WTC11 (cell line): ENCODE results near the gene SPAG8. TPM values are rescaled to one million over a fixed set of nuclear protein-coding genes. Genes with fewer than 3 reads are reported as not detected.

Experiments used
- ATAC-seq: fragments of 200-7000 bp; cut with Tn5 transposase; 2 replicates; pipeline ENCODE4 v1.10.0; 2021; ENCODE audit warnings: mild to moderate bottlenecking, moderate library complexity
- CTCF ChIA-PET: fragments of 300-600 bp; sonication (Branson Sonifier 250); formaldehyde crosslinking; loops from one replicate; lab custom pipeline; 2021; ENCODE audit warnings: antibody characterized with exemption; lab: Charles Lee
- POLR2A ChIA-PET: fragments of 350-600 bp; sonication (Branson Sonifier 250); formaldehyde crosslinking; loops from one replicate; lab custom pipeline; 2021; ENCODE audit warnings: antibody characterized with exemption; lab: Charles Lee
- DNase-seq: peaks from one replicate; pipeline ENCODE4 v3.0.0; 2021; ENCODE audit warnings: low spot score
- H3K27ac Mint-ChIP-seq: 2 replicates; pipeline ENCODE4 v1.8.0; 2021; ENCODE audit warnings: mixed read lengths
- H3K27me3 Mint-ChIP-seq: 2 replicates; pipeline ENCODE4 v1.8.0; 2021; ENCODE audit warnings: low read depth, mild to moderate bottlenecking, moderate library complexity, mixed read lengths
- H3K36me3 Mint-ChIP-seq: 2 replicates; pipeline ENCODE4 v1.8.0; 2021; ENCODE audit warnings: mixed read lengths
- H3K4me1 Mint-ChIP-seq: 2 replicates; pipeline ENCODE4 v1.8.0; 2022; ENCODE audit warnings: mixed read lengths
- H3K4me3 Mint-ChIP-seq: 2 replicates; pipeline ENCODE4 v1.8.0; 2021; ENCODE audit warnings: mild to moderate bottlenecking, moderate library complexity, mixed read lengths
- H3K9me3 Mint-ChIP-seq: 2 replicates; pipeline ENCODE4 v1.8.0; 2021; ENCODE audit warnings: mixed read lengths
- ATF1 ChIP-seq: sonication (generic); formaldehyde crosslinking; IDR thresholded peaks from 2 replicates; pipeline ENCODE4 v1.8.1; 2023; ENCODE audit warnings: mild to moderate bottlenecking, moderate library complexity, missing genetic modification reagents
- CREM ChIP-seq: sonication (generic); formaldehyde crosslinking; IDR thresholded peaks from 2 replicates; pipeline ENCODE4 v1.8.1; 2022; ENCODE audit warnings: mild to moderate bottlenecking, missing genetic modification reagents, moderate library complexity
- MXD4 ChIP-seq: fragments of 250-450 bp; sonication (Bioruptor Pico); IDR thresholded peaks from 2 replicates; pipeline ENCODE4 v1.8.0; 2021; ENCODE audit warnings: mild to moderate bottlenecking, moderate library complexity, borderline replicate concordance
- NFATC4 ChIP-seq: fragments of 250-450 bp; sonication (Bioruptor Pico); IDR thresholded peaks from 2 replicates; pipeline ENCODE4 v1.9.0; 2021; ENCODE audit warnings: mild to moderate bottlenecking
- NFYB ChIP-seq: sonication (generic); formaldehyde crosslinking; conservative IDR thresholded peaks from 2 replicates; pipeline ENCODE4 v1.8.0; 2022; ENCODE audit warnings: low read depth, missing genetic modification reagents
- SOX15 ChIP-seq: fragments of 250-450 bp; sonication (Bioruptor Pico); IDR thresholded peaks from 2 replicates; pipeline ENCODE4 v1.9.0; 2021; ENCODE audit warnings: mild to moderate bottlenecking
- TP53 ChIP-seq: sonication (generic); formaldehyde crosslinking; IDR thresholded peaks from 2 replicates; pipeline ENCODE4 v1.8.1; 2023; ENCODE audit warnings: mild to moderate bottlenecking, missing genetic modification reagents
- ZBTB21 ChIP-seq: sonication (generic); formaldehyde crosslinking; IDR thresholded peaks from 2 replicates; pipeline ENCODE4 v1.8.1; 2023; ENCODE audit warnings: mild to moderate bottlenecking, missing genetic modification reagents, borderline replicate concordance
- ZNF317 ChIP-seq: sonication (generic); formaldehyde crosslinking; IDR thresholded peaks from 2 replicates; pipeline ENCODE4 v1.8.1; 2023; ENCODE audit warnings: low read depth, mild to moderate bottlenecking, moderate library complexity, missing genetic modification reagents, borderline replicate concordance
- ZNF423 ChIP-seq: fragments of 250-450 bp; sonication (Bioruptor Pico); IDR thresholded peaks from 2 replicates; pipeline ENCODE4 v2.1.2; 2022; ENCODE audit warnings: mild to moderate bottlenecking, moderate library complexity
- total RNA-seq: library from RNA; stranded (reverse); gene quantifications from 3 replicates; pipeline ENCODE4 v1.2.3, GENCODE V29; 2021
- TF ChIP-seq, protein P1 (sequence below): fragments of 250-450 bp; sonication (Bioruptor Pico); IDR thresholded peaks from 2 replicates; pipeline ENCODE4 v1.9.0; 2021; ENCODE audit warnings: mild to moderate bottlenecking, borderline replicate concordance
- TF ChIP-seq, protein P2 (sequence below): fragments of 250-450 bp; sonication (Bioruptor Pico); IDR thresholded peaks from 2 replicates; pipeline ENCODE4 v2.1.2; 2022; ENCODE audit warnings: mild to moderate bottlenecking, moderate library complexity
- TF ChIP-seq, protein P3 (sequence below): sonication (generic); formaldehyde crosslinking; IDR thresholded peaks from 2 replicates; pipeline ENCODE4 v1.8.1; 2023; ENCODE audit warnings: mild to moderate bottlenecking, missing genetic modification reagents, moderate library complexity
- TF ChIP-seq, protein P4 (sequence below): sonication (generic); formaldehyde crosslinking; conservative IDR thresholded peaks from 2 replicates; pipeline ENCODE4 v1.8.1; 2023; ENCODE audit warnings: mild to moderate bottlenecking, low read depth, missing genetic modification reagents, moderate library complexity
- TF ChIP-seq, protein P5 (sequence below): fragments of 250-450 bp; sonication (Bioruptor Pico); IDR thresholded peaks from 2 replicates; pipeline ENCODE4 v1.8.0; 2021; ENCODE audit warnings: mild to moderate bottlenecking
- TF ChIP-seq, protein P6 (sequence below): sonication (generic); formaldehyde crosslinking; IDR thresholded peaks from 2 replicates; pipeline ENCODE4 v1.8.0; 2023; ENCODE audit warnings: missing genetic modification reagents

The SPAG8 gene
- total RNA-seq, 1 experiment from 2014 or later = 0.72 TPM

DNA sequence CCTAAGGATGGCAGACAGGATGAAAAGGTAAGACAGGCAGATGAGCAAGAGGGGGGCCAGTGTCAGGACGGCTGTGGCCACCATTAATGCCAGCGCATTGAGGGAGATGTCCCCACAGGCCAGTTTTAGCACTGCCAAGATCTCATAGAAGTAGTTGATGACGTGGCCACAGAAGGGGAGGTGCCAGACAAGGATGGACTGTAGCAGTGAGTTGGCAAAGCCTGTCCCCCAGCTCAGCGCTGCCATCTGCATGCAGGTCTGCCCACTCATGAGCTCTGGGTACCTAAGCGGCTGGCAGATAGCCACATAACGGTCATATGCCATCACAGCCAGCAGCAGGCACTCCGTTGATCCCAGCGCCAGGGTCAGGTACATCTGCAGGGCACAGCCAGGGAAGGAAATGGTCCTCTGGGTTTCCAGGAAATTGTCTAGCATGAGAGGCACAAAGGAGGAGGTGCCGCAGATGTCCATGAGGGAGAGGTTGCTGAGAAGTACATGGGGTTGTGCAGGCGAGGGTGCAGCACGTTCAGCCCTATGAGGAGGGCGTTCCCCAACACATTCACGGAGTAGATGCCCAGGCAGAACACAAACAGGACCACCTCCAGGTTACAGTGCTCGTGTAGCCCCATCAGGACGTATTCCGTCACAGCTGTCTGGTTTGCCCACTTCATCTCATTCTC lies 47.4 kb upstream of the SPAG8 start (continued):
- TF ChIP-seq, protein P1, sequence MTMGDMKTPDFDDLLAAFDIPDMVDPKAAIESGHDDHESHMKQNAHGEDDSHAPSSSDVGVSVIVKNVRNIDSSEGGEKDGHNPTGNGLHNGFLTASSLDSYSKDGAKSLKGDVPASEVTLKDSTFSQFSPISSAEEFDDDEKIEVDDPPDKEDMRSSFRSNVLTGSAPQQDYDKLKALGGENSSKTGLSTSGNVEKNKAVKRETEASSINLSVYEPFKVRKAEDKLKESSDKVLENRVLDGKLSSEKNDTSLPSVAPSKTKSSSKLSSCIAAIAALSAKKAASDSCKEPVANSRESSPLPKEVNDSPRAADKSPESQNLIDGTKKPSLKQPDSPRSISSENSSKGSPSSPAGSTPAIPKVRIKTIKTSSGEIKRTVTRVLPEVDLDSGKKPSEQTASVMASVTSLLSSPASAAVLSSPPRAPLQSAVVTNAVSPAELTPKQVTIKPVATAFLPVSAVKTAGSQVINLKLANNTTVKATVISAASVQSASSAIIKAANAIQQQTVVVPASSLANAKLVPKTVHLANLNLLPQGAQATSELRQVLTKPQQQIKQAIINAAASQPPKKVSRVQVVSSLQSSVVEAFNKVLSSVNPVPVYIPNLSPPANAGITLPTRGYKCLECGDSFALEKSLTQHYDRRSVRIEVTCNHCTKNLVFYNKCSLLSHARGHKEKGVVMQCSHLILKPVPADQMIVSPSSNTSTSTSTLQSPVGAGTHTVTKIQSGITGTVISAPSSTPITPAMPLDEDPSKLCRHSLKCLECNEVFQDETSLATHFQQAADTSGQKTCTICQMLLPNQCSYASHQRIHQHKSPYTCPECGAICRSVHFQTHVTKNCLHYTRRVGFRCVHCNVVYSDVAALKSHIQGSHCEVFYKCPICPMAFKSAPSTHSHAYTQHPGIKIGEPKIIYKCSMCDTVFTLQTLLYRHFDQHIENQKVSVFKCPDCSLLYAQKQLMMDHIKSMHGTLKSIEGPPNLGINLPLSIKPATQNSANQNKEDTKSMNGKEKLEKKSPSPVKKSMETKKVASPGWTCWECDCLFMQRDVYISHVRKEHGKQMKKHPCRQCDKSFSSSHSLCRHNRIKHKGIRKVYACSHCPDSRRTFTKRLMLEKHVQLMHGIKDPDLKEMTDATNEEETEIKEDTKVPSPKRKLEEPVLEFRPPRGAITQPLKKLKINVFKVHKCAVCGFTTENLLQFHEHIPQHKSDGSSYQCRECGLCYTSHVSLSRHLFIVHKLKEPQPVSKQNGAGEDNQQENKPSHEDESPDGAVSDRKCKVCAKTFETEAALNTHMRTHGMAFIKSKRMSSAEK = no peak
- TF ChIP-seq CREM = no peak
- TF ChIP-seq, protein P2, sequence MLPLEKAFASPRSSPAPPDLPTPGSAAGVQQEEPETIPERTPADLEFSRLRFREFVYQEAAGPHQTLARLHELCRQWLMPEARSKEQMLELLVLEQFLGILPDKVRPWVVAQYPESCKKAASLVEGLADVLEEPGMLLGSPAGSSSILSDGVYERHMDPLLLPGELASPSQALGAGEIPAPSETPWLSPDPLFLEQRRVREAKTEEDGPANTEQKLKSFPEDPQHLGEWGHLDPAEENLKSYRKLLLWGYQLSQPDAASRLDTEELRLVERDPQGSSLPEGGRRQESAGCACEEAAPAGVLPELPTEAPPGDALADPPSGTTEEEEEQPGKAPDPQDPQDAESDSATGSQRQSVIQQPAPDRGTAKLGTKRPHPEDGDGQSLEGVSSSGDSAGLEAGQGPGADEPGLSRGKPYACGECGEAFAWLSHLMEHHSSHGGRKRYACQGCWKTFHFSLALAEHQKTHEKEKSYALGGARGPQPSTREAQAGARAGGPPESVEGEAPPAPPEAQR (CRISPR knock-in tag) = no peak
- TF ChIP-seq SOX15 (CRISPR knock-in tag) = no peak
- TF ChIP-seq, all 79 proteins: peak for 0

DNA sequence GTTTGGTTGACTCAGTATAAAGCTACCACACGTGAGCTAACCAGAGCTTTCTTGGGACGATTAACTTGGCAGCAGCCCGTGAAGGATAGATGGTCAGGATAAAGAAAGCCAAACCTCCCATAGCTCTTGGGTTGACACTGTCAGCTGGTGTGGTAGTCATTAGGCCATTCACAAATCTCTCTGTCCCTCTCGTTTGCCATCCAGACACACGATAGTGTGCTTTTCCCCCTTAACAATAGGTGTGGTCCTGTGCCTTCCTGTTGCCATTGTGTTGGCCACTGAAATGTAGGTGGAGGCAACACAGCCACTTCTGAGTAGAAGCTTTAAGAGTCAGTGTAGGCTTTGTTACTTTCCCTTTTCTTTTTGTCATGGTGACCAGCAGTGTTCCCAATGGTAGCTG lies 46.4 kb upstream of the SPAG8 start:
- Mint-ChIP-seq H3K36me3 (no peaks in the 10 kb centered on the region), H3K4me1 (peaks cover 5% of the 10 kb centered on the region), H3K27ac (no peak overlapping the region), H3K27me3 (peaks cover 23% of the 10 kb centered on the region), H3K9me3 (no peaks in the 10 kb centered on the region), H3K4me3 (no peak overlapping the region)
- ChIA-PET CTCF (interaction anchor here (0.7 to 4.5 kb wide), 4 partner anchors 23 to 242 kb away, joined by 3 to 23 read pairs (median 4); no protein-coding TSS in a partner anchor), POLR2A (no interaction called here)
- no peak for TF ChIP-seq NFYB
- TF ChIP-seq ZNF423 = no peak
- TF ChIP-seq MXD4 = no peak
- no peak for TF ChIP-seq ZBTB21 (CRISPR knock-in tag)
- TF ChIP-seq, protein P3, sequence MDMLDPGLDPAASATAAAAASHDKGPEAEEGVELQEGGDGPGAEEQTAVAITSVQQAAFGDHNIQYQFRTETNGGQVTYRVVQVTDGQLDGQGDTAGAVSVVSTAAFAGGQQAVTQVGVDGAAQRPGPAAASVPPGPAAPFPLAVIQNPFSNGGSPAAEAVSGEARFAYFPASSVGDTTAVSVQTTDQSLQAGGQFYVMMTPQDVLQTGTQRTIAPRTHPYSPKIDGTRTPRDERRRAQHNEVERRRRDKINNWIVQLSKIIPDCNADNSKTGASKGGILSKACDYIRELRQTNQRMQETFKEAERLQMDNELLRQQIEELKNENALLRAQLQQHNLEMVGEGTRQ (CRISPR knock-in tag) = no peak
- TF ChIP-seq ZNF317 (CRISPR knock-in tag) = no peak
- TF ChIP-seq ATF1 (CRISPR knock-in tag) = no peak
- TF ChIP-seq TP53 = no peak
- TF ChIP-seq NFATC4 (CRISPR knock-in tag) = no peak
- no peak for DNase-seq
- no peak for ATAC-seq

DNA sequence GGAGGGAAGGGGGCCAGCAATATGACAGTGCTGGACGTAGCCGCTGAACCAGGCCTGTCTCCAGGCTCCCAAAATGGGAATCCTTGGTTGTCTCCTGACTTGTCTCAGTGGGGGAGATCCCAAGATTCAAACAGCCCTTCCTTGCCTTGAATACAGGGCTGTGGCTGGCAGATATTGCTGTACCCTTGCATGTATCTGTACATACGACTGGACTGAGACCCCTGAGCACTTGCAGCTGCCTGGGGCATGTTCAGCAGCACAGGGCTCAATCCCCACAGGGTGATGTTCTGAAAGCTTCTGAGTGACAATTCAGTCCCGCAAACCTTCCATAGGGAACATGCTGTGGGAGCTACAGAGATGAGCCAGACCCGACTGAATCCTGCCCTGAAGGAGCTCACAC lies 44.8 kb upstream of the SPAG8 start:
- ChIA-PET CTCF (interaction anchor here (2.9 to 4.5 kb wide), 2 partner anchors 22 to 25 kb away, joined by 11 to 23 read pairs; no protein-coding TSS in a partner anchor), POLR2A (no interaction called here)
- no peak overlapping the region for H3K4me3 Mint-ChIP-seq
- DNase-seq (no peak), ATAC-seq (no peak)
- no peak overlapping the region for H3K27ac Mint-ChIP-seq
- TF ChIP-seq, protein P4, sequence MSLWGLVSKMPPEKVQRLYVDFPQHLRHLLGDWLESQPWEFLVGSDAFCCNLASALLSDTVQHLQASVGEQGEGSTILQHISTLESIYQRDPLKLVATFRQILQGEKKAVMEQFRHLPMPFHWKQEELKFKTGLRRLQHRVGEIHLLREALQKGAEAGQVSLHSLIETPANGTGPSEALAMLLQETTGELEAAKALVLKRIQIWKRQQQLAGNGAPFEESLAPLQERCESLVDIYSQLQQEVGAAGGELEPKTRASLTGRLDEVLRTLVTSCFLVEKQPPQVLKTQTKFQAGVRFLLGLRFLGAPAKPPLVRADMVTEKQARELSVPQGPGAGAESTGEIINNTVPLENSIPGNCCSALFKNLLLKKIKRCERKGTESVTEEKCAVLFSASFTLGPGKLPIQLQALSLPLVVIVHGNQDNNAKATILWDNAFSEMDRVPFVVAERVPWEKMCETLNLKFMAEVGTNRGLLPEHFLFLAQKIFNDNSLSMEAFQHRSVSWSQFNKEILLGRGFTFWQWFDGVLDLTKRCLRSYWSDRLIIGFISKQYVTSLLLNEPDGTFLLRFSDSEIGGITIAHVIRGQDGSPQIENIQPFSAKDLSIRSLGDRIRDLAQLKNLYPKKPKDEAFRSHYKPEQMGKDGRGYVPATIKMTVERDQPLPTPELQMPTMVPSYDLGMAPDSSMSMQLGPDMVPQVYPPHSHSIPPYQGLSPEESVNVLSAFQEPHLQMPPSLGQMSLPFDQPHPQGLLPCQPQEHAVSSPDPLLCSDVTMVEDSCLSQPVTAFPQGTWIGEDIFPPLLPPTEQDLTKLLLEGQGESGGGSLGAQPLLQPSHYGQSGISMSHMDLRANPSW (CRISPR knock-in tag) = no peak
- TF ChIP-seq, protein P5, sequence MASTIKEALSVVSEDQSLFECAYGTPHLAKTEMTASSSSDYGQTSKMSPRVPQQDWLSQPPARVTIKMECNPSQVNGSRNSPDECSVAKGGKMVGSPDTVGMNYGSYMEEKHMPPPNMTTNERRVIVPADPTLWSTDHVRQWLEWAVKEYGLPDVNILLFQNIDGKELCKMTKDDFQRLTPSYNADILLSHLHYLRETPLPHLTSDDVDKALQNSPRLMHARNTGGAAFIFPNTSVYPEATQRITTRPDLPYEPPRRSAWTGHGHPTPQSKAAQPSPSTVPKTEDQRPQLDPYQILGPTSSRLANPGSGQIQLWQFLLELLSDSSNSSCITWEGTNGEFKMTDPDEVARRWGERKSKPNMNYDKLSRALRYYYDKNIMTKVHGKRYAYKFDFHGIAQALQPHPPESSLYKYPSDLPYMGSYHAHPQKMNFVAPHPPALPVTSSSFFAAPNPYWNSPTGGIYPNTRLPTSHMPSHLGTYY = no peak
- TF ChIP-seq, protein P6, sequence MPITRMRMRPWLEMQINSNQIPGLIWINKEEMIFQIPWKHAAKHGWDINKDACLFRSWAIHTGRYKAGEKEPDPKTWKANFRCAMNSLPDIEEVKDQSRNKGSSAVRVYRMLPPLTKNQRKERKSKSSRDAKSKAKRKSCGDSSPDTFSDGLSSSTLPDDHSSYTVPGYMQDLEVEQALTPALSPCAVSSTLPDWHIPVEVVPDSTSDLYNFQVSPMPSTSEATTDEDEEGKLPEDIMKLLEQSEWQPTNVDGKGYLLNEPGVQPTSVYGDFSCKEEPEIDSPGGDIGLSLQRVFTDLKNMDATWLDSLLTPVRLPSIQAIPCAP (CRISPR knock-in tag) = no peak
- no peaks in the 10 kb centered on the region for H3K9me3 Mint-ChIP-seq
- peaks cover 25% of the 10 kb centered on the region for H3K27me3 Mint-ChIP-seq
- peaks cover 5% of the 10 kb centered on the region for H3K4me1 Mint-ChIP-seq
- H3K36me3 Mint-ChIP-seq = no peaks in the 10 kb centered on the region
